NCI-H2227 (cell line): Measurements from ENCODE around the gene SLC12A1.
A peak's percentile ranks its signal among the peaks of the same experiment; 100 is the strongest.

Experiments
- DNase-seq: peaks from one replicate; lab custom pipeline; 2025; ENCODE audit not compliant: unreplicated experiment; lab: John Stamatoyannopoulos, UW

The SLC12A1 gene

GRCh38 chr15:48205981-48206380, at the start of gene SLC12A1:
TSS of gene SLC12A1 (plus strand) at chr15:48206302. CDS start at chr15:48207720, 1,418 bp downstream.
- no peak for DNase-seq

- DNase-seq: no peak
Measured at GRCh38 chr15:48168616-48169015, 37.5 kb upstream of the SLC12A1 start.

- DNase-seq: no peak
Measured at GRCh38 chr15:48170981-48171380, 35.1 kb upstream of the SLC12A1 start.

GRCh38 chr15:48175126-48175525, 31.0 kb upstream of the SLC12A1 start:
- DNase-seq: no peak

- no peak for DNase-seq
Measured at GRCh38 chr15:48176112-48176511, 30.0 kb upstream of the SLC12A1 start.

- no peak for DNase-seq
Measured at GRCh38 chr15:48176957-48177356, 29.1 kb upstream of the SLC12A1 start.

- peak; percentile 69 for DNase-seq
Measured at GRCh38 chr15:48177383-48177765, 28.7 kb upstream of the SLC12A1 start.

GRCh38 chr15:48177766-48178647, 28.1 kb upstream of the SLC12A1 start, which contains the start of gene MYEF2:
TSS of gene MYEF2 (minus strand) at chr15:48178295. CDS start at chr15:48178237, 58 bp downstream.
- DNase-seq: peak; percentile 93

GRCh38 chr15:48178648-48178931, 27.5 kb upstream of the SLC12A1 start:
- DNase-seq: no peak

- DNase-seq: no peak
Measured at GRCh38 chr15:48182749-48183148, 23.4 kb upstream of the SLC12A1 start.

- DNase-seq: no peak
Measured at GRCh38 chr15:48185529-48185928, 20.6 kb upstream of the SLC12A1 start.

- DNase-seq: no peak
Measured at GRCh38 chr15:48186271-48186670, 19.8 kb upstream of the SLC12A1 start.

GRCh38 chr15:48190932-48191573, 15.0 kb upstream of the SLC12A1 start:
- no peak for DNase-seq

GRCh38 chr15:48191574-48192225, 14.4 kb upstream of the SLC12A1 start, which contains the start of gene CTXN2:
TSS of gene CTXN2 (plus strand) at chr15:48191665. CDS start at chr15:48201301, 9,636 bp downstream.
- DNase-seq: peak; percentile 81

- no peak for DNase-seq
Measured at GRCh38 chr15:48202068-48202467, 4.0 kb upstream of the SLC12A1 start.

- DNase-seq: no peak
Measured at GRCh38 chr15:48221261-48221660, 15.2 kb downstream of the SLC12A1 start.

- no peak for DNase-seq
Measured at GRCh38 chr15:48221885-48222284, 15.8 kb downstream of the SLC12A1 start.

- no peak for DNase-seq
Measured at GRCh38 chr15:48222627-48223026, 16.5 kb downstream of the SLC12A1 start.

- DNase-seq: no peak
Measured at GRCh38 chr15:48225771-48226170, 19.7 kb downstream of the SLC12A1 start.

GRCh38 chr15:48230498-48230897, 24.4 kb downstream of the SLC12A1 start:
- DNase-seq: no peak

- DNase-seq: no peak
Measured at GRCh38 chr15:48233246-48233645, 27.1 kb downstream of the SLC12A1 start.

GRCh38 chr15:48239334-48239733, 33.2 kb downstream of the SLC12A1 start:
- no peak for DNase-seq
